ENCODE results near the gene ROCK2.

GRCh38 chr2:11245322-11245721 lies 99.1 kb downstream of the ROCK2 start:
- TF ChIP-seq POLR2A (IDR thresholded peaks at IDR 0.05) = no peak
- no peak for TF ChIP-seq CTCF (IDR thresholded peaks at IDR 0.05)
- TF ChIP-seq POLR2AphosphoS5 (IDR thresholded peaks at IDR 0.05) = no peak
- TF ChIP-seq EP300 (IDR thresholded peaks at IDR 0.05) = no peak
